ENCODE results near the gene TRPV3.
"Not testable (repeated sequence)": the region's sequence is repeated elsewhere in the genome, so short reads cannot be mapped to it uniquely, and the experiment has no call there.

Gene TRPV3

DNA sequence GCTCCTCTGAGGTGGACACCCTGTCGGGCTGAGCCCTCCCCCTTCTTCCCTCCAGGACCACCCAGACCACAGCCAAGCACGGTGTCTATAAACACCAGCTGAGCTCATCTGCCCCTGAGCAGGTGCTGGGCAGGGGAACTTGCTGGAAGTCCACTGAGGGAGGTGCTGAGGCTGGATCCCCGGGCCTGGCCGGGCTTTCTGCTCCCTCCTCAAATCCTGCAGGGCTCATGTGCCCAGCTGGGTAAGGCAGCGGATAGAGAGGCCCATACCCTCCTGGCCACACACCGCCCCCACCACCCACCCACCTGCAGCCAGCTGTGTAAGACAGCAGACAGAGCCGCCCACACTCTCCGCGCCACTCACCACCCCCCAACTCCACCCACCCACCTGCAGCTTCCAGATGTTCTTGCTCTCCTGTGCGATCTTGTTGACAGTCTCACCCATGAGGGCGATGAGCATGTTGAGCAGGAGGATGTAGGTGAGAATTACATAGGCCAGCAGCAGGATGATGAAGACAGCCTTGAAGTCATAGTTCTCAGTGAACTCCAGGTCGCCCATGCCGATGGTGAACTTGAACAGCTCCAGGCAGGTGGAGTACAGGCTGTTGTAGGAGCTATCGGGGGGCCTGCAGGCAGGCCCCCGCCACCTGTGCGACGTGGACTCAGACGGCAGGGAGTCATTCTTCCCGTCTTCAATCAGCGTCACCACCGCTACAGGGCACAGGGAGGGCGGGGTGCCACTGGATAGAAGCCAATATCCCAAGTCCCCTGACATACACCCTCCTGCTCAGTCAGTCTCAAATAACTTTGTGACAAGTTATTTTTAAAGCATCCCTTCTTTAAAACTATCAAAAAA lies 15.9 kb upstream of the TRPV3 start:
- DNase-seq (ENCODE audit: low read depth): no peak

GRCh38 chr17:3572231-3572630 lies 14.6 kb upstream of the TRPV3 start:
- DNase-seq (ENCODE audit: low read depth): no peak

DNA sequence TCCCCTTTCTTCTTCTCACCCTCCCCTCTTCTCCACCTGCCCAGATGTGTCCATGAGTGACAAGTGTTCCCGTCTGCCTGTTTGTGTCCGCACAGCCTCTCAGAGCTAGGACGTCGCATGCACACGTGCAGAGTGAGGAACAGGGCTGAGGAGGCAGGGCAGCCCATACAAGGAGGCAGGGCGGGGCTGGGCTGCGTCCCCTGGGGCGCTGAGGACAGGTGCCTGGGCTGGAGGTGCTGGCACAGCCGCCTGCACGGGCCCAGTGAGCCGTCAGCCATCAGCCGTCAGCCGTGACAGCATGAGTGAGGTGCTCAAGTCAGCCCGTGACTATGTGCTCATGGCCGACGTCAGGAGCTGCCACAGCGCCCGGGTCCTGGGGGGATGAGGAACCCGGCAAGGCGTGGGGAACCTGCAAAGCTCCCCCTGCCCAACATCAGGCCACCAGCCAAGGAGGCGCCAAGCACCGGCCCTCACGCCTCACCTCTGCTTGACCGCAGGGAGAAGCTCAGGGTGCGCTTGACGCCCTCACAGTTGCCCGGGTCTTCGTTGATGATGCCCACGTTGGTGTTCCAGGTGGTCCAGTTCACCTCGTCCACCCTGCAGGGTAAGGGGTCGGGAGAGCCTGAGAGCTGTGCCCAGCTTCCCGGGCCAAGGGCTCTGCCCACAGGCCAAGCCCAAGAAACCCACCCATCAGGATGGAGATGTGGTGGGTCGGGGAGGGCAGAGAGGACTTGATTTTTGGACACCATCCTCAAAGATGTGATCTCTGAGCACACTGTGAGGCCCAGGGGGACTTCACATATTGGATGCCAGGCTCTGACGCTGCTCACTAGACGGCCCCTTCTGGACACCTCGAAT lies 13.7 kb upstream of the TRPV3 start:
- DNase-seq (ENCODE audit: low read depth): no peak

GRCh38 chr17:3569534-3570137 lies 12.0 kb upstream of the TRPV3 start:
- no peak for DNase-seq (ENCODE audit: low read depth)

DNA sequence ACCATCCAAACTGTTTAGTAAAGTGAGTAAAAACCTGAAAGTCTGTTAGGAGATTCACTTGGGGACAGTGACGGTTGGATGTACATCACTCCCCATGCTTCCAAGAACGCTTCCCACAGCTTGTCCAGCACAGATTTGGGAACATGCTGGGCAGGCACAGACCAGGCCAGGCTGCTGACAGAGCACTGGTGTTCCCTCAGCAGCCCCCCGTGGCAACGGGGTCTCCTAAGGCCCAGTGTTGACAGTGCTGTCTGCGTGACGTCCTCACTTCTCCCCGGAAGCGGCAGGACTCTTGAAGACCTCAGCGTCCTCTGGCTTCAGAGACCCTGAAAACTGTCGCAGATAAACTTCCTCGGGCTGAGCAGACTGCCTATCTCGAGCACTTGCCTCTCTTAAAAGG lies 8.9 kb upstream of the TRPV3 start:
- DNase-seq (ENCODE audit: low read depth): no peak

DNA sequence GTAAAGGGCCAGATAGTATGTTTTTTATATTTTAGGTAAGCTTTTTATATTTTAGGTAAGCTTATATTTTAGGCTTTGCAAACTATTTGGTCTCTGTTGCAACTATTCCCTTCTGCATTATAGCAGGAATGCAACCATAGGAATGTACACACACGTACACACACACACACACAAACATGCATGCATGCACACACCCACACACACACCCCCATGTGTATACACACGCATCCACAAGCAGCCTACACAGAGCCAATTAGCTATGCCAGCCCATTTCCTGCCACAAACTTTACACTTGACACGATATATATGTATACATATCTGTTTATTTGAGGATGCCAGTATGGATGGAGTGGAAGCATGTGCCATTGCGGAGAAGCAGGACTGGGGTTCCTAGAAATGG lies 7.5 kb upstream of the TRPV3 start:
- DNase-seq (ENCODE audit: low read depth): no peak

DNA sequence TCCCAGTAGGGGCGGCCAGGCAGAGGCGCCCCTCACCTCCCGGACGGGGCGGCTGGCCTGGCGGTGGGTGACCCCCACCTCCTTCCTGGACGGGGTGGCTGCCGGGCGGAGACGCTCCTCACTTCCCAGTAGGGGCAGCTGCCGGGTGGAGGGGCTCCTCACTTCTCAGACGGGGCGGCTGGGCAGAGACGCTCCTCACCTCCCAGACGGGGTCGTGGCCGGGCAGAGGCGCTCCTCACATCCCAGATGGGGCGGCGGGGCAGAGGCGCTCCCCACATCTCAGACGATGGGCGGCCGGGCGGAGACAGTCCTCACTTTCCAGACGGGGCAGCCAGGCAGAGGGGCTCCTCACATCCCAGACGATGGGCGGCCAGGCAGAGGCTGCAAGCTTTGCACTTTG lies 6.6 kb upstream of the TRPV3 start:
- not testable (repeated sequence) for DNase-seq (ENCODE audit: low read depth)

DNA sequence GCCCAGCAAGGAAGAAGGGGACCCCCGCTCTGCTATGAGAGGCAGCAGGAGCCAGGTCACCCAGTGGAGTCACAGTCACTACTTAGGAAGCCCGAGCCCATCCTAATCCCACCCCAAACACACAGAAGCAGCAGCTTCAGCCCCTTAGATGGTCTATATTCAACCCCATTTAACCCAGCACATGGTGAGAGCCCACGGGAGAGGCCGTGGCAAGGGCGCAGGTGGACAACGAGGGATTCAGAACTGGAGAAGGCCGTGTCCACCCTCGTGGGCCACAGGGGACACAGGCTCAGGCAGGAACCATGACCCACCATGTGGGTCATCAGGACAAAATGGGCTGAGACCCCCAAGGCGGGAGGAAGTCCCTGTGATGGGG lies 1.6 kb upstream of the TRPV3 start:
- DNase-seq (ENCODE audit: low read depth): no peak

DNA sequence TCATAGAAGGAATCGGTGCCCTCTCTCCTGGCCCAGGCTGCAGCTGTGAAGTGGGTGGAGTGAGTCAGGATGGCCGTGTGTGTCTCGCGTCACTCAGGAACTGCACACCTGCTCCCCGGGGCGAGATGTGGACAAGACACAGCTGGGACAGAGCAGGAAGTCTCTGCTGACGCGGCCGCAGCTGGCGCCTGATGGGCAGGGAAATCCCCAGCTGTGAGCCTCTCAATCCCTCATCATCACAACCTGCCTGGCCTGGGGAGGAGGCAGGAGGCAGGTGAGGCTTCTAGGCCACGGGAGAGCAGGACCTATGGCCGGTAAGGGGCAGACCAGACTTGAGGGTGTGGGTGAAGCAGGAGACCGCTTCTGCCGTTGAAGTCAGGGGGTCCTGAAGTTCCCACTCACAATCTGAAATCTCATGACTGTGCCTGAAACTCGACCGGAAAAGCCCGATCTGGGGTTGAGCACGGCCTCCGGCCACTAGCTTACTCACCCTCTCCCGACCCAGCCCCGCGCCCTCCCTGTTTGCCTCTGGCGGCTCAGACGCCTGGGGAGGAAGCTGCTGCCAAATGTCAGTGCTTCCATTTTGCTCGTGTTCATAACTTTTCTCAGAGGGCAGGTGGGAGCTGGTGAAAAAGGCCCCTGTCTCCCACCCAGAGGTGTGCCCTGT lies 1.1 kb upstream of the TRPV3 start:
- no peak for DNase-seq (ENCODE audit: low read depth)

DNA sequence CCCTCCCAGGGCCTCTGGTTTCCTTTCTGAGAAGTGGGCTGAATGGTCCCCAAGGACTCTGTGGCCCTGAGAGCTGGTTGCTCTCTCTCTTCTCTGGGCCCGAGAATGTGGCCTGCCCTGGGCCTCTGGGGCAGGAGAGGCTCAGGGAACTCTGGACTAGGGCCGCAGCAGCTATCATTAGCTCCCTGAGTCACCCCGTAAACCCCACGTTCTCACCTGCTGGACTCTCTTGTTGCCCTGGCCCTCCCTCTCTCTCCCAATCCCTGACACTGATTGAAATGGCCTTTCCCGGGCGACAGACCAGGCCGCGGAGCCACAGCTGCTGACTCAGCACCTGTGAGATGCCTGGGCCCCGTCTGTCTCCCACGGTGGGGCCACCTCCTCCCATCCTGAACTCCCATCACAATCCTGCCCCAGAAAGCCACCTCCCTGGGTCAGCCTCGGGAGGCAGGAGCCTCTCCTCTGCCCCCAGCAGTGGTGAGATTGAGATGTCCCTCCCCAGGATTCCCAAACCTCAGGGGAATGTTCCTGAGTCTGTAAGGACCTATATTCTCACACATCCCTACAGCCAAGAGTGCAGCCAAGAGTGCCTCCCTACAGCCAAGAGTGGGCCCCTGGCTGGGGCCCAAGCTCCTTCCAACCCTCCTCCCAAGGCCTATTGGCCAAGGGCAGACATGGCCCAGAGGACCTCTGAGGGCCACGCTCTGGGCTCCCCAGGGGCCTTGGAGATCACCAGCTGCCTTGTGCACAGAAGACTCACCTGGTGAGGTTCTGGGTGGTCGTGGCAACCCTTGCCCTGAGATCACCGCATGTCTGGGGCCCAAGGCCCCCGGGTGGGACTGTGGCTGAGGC lies 470 bp downstream of the TRPV3 start:
- no peak for DNase-seq (ENCODE audit: low read depth)

GRCh38 chr17:3556239-3556915 lies 1.2 kb downstream of the TRPV3 start:
- DNase-seq (ENCODE audit: low read depth): no peak

DNA sequence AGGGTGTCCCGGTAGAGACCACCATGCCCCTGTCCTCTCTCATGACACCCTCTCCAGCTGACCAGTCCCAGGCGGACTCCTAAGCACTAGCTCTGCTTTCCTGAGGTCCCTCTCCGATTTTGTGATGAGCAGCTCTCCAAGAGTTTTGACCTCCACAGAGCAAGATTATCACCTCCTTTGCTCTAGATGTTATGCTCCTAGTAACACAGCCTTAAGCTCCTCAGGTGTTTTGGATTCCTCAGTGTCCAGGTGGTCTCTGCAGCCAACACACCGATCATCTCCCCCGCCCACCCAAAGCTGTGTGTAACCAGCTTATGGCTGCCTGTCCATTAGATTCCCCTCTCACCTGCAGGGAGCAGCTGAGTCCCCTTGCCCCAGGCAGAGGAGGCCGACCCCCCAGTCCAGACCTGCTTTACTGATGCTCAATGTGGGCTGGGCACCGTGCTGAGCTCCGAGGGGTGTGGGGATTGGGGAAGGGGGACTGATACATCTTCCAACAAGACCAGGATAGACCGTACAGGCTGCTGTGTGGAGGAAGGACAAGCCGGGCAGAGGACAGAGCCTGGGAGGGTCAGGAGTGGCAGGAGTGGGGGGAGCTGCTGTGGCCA lies 2.3 kb downstream of the TRPV3 start:
- no peak for DNase-seq (ENCODE audit: low read depth)

GRCh38 chr17:3554440-3554839 lies 3.2 kb downstream of the TRPV3 start:
- no peak for DNase-seq (ENCODE audit: low read depth)

- no peak for DNase-seq (ENCODE audit: low read depth)
Measured at GRCh38 chr17:3553419-3554401, 3.9 kb downstream of the TRPV3 start.

GRCh38 chr17:3552916-3553315 lies 4.7 kb downstream of the TRPV3 start:
- DNase-seq (ENCODE audit: low read depth): no peak

GRCh38 chr17:3551189-3551588 lies 6.4 kb downstream of the TRPV3 start:
- no peak for DNase-seq (ENCODE audit: low read depth)

- no peak for DNase-seq (ENCODE audit: low read depth)
Measured at GRCh38 chr17:3549610-3550162, 7.9 kb downstream of the TRPV3 start.

DNA sequence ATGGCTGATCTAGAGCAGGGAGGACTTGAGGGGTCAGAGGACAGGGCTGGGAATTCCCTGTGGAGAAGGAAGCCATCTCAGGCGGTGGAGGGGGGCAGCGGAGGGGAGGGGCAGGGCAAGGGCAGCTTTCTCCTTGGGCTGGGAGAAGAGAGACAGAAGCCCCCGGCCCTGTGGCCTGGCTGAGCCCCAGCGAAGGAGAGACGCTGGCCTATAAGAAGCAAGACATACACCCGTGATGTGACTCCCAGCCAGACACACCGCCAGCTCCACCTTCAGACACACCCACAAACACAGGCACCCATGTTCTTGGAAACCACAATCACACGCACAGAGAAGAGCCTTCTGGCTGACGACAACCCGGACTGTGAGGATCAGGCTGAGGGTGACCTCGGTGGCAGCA lies 10.0 kb downstream of the TRPV3 start:
- no peak for DNase-seq (ENCODE audit: low read depth)

- DNase-seq (ENCODE audit: low read depth): no peak
Measured at GRCh38 chr17:3546997-3547396, 10.6 kb downstream of the TRPV3 start.

All from fibroblast of gingiva (primary cell).